GM12878 (cell line): ENCODE measurements around the gene VCAN. TPM values are rescaled to one million over a fixed set of nuclear protein-coding genes. Genes with fewer than 3 reads are reported as not detected.

Experiments used
- ATAC-seq: fragments of 200-7000 bp; cut with Tn5 transposase; 3 replicates; pipeline ENCODE4 v1.9.1; 2020; ENCODE audit warnings: mild to moderate bottlenecking, moderate library complexity
- BruUV-seq: library from RNA; stranded (reverse); fragments of 400-500 nt; replicated peaks from 2 replicates; lab custom pipeline; 2021; lab: Mats Ljungman, UMichigan
- CTCF ChIA-PET: fragments of 300-600 bp; sonication (Branson Sonifier 250); formaldehyde crosslinking; extraction: SDS; loops from one replicate; lab custom pipeline; 2021; ENCODE audit warnings: inconsistent platforms; lab: Yijun Ruan, JAX
- POLR2A ChIA-PET: fragments of 350-600 bp; formaldehyde crosslinking; extraction: SDS; loops from one replicate; lab custom pipeline; 2021; ENCODE audit warnings: inconsistent platforms; lab: Charles Lee
- RAD21 ChIA-PET: fragments of 300-600 bp; sonication (Branson Sonifier 250); formaldehyde crosslinking; loops from one replicate; lab custom pipeline; 2023; ENCODE audit warnings: antibody characterized with exemption; ENCODE audit not compliant: unreplicated experiment; lab: Charles Lee
- SMC1A ChIA-PET: fragments of 300-600 bp; sonication (Branson Sonifier 250); formaldehyde crosslinking; loops from one replicate; lab custom pipeline; 2023; ENCODE audit not compliant: unreplicated experiment, uncharacterized antibody; lab: Charles Lee
- DNase-seq: peaks from one replicate; pipeline ENCODE4 v3.0.0-alpha.2; 2011; ENCODE audit warnings: low read depth, low spot score
- FAIRE-seq: peaks from 3 replicates; lab custom pipeline; 2011; peaks lifted over from hg19 to GRCh38; lab: Jason Lieb, UNC
- H2AFZ ChIP-seq: 2 replicates; pipeline ENCODE4 v1.6.0; 2011; ENCODE audit warnings: low read depth, low read length, control low read depth; ENCODE audit not compliant: control insufficient read depth
- H3K27ac ChIP-seq: 2 replicates; pipeline ENCODE4 v1.5.1; 2011; ENCODE audit warnings: control low read depth; ENCODE audit not compliant: control insufficient read depth, insufficient read depth
- H3K27me3 ChIP-seq, 2 experiments: replicated peaks in 1 of 2; 2 replicates each; pipeline versions ENCODE4 v1.6.0 to v1.6.1; 2011; ENCODE audit warnings: low read length in 1 of 2; ENCODE audit not compliant: control insufficient read depth in 2 of 2, insufficient read depth in 2 of 2
- H3K36me3 ChIP-seq, 2 experiments: 2 replicates each; pipeline ENCODE4 v1.5.1; 2011; ENCODE audit warnings: low read length in 1 of 2; ENCODE audit not compliant: control insufficient read depth in 2 of 2, insufficient read depth in 2 of 2
- H3K4me1 ChIP-seq: 2 replicates; pipeline ENCODE4 v1.6.1; 2011; ENCODE audit warnings: mild to moderate bottlenecking, low read length, moderate library complexity, mixed read lengths; ENCODE audit not compliant: control insufficient read depth, insufficient read depth
- H3K4me2 ChIP-seq: 2 replicates; pipeline ENCODE4 v1.6.0; 2011; ENCODE audit warnings: control low read depth; ENCODE audit not compliant: control insufficient read depth, insufficient read depth
- H3K4me3 ChIP-seq: fragments of 200-600 bp; sonication (generic); 2 replicates; pipeline ENCODE4 v1.5.1; 2016
- H3K79me2 ChIP-seq: 2 replicates; pipeline ENCODE4 v1.6.0; 2011; ENCODE audit warnings: low read length; ENCODE audit not compliant: control insufficient read depth, insufficient read depth
- H3K9ac ChIP-seq: 2 replicates; pipeline ENCODE4 v1.8.0; 2011; ENCODE audit warnings: low read length, control low read depth, mixed read lengths; ENCODE audit not compliant: control insufficient read depth, insufficient read depth
- H3K9me3 ChIP-seq: replicated peaks from 3 replicates; pipeline ENCODE4 v1.5.1; 2011; ENCODE audit warnings: mild to moderate bottlenecking, low read length; ENCODE audit not compliant: control insufficient read depth, insufficient read depth
- H4K20me1 ChIP-seq: 2 replicates; pipeline ENCODE4 v1.6.0; 2011; ENCODE audit not compliant: control insufficient read depth, insufficient read depth
- CHD2 ChIP-seq: IDR thresholded peaks from 2 replicates; pipeline ENCODE4 v1.6.1; 2011; ENCODE audit warnings: low read depth, low read length, improper control_type of control experiment, borderline replicate concordance
- PBX3 ChIP-seq: IDR thresholded peaks from 2 replicates; pipeline ENCODE4 v1.6.1; 2011; ENCODE audit warnings: mild to moderate bottlenecking, low read depth, low read length, moderate library complexity; ENCODE audit not compliant: insufficient replicate concordance
- RAD51 ChIP-seq: fragments of 450-650 bp; IDR thresholded peaks from 2 replicates; pipeline ENCODE4 v1.6.1; 2016; ENCODE audit warnings: moderate library complexity, mild to moderate bottlenecking, inconsistent platforms
- in situ Hi-C: fragments of 300-500 bp; cut with MboI; formaldehyde crosslinking; loops from 9 replicates; pipeline ENCODE4 v1.14.3; 2018; ENCODE audit warnings: mixed read lengths
- intact Hi-C: fragments of 100-400 bp; cut with micrococcal nuclease; formaldehyde crosslinking; loops from one replicate; pipeline ENCODE4 v1.14.2; 2022; ENCODE audit not compliant: unreplicated experiment
- polyA plus RNA-seq, 11 experiments: library from polyadenylated mRNA; depleted of rRNA in 4 of 11; unstranded in 6 of 11; stranded (reverse) in 5 of 11; fragments of >200 nt; fragmentation: Nextera tagmentation in 4 of 11; fragmentation: Illumina TruSeq in 1 of 11; extraction: Ambion mirVana in 4 of 11; extraction: Trizol in 1 of 11; gene quantifications; 1 replicate in 1 of 11; 2 replicates in 10 of 11; pipeline versions ENCODE4 v1.2.1 to v1.2.3, GENCODE V29; 2011 to 2016; ENCODE audit warnings: inconsistent platforms in 2 of 11, missing spikeins in 2 of 11, low read depth in 1 of 11
- total RNA-seq, 4 experiments: library from RNA; depleted of rRNA in 3 of 4; stranded (reverse); fragments of >200 nt in 3 of 4; fragmentation: Illumina TruSeq in 1 of 4; extraction: Trizol in 1 of 4; gene quantifications; 2 replicates each; pipeline versions ENCODE4 v1.2.1 to v1.2.3, GENCODE V29; 2013 to 2021

The VCAN gene
- total and polyA plus RNA-seq, 10 of the 15 experiments (the other 5 are each of a cell fraction or from before 2014, with no cell fraction given): 1.2 to 15.2 (median 4.5) TPM

DNA sequence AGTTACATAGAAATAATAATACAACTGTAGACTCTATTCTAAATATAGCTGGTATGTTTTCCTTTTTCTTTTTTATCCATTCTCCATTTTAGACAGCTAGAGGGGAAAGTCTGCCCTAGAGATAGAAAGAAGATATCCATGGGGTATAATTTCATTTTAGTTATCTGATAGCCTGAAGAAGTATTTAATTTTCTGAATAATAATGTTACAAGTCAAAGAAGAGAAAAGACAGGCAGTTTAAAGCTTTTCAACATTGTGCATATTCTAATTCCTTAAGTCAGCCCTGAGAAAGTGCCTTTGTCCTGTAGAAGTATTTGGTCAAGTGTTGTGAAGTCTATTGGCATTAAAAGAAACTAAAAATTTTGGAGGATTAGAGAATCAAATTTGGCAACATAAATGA is 2.5 kb upstream of the VCAN start:
- H3K36me3 ChIP-seq: no peaks in the 10 kb centered on the region
- H3K4me3 ChIP-seq: no peak overlapping the region
- intact Hi-C loops (no loop called here), in situ Hi-C loops (no loop called here)
- SMC1A ChIA-PET: interaction anchor here (1.4 kb wide), 1 partner anchor 828 kb away, joined by 3 read pairs; no protein-coding TSS in a partner anchor
- H3K27ac ChIP-seq: no peak overlapping the region
- CTCF ChIA-PET: no interaction called here
- no peaks in the 10 kb centered on the region for H3K79me2 ChIP-seq
- FAIRE-seq (no peak), DNase-seq (no peak), ATAC-seq (no peak)
- RAD21 ChIA-PET: no interaction called here
- no peak overlapping the region for H3K9ac ChIP-seq
- TF ChIP-seq PBX3 (no peak), CHD2 (no peak), RAD51 (no peak)
- 0 out of 2 replicates have a peak, but pooled peaks cover 6% of the 10 kb centered on the region for H3K4me1 ChIP-seq
- H3K9me3 ChIP-seq: no peaks in the 10 kb centered on the region
- H3K27me3 ChIP-seq: peaks cover 15 to 20% of the 10 kb centered on the region in 2 experiments
- H3K4me2 ChIP-seq: no peak overlapping the region
- BruUV-seq: no TSS peak
- H2AFZ ChIP-seq: no peak overlapping the region
- H4K20me1 ChIP-seq: no peaks in the 10 kb centered on the region
- POLR2A ChIA-PET: no interaction called here
